GM21528 (cell line): ENCODE measurements around the gene SCARB1.
A peak's percentile ranks its signal among the peaks of the same experiment; 100 is the strongest.

Experiments
- ATAC-seq: cut with Tn5 transposase; IDR thresholded peaks from one replicate; pipeline ENCODE4 v1.9.1; 2021; ENCODE audit warnings: mild to moderate bottlenecking, moderate library complexity; ENCODE audit not compliant: unreplicated experiment, low FRiP score

SCARB1 gene

GRCh38 chr12:124866195-124866882, 2.7 kb upstream of the SCARB1 start:
- no peak for ATAC-seq

- ATAC-seq = no peak
These were observed 2.1 kb upstream of the SCARB1 start for GRCh38 chr12:124865728-124866127.

- no peak for ATAC-seq
These were observed 675 bp upstream of the SCARB1 start for GRCh38 chr12:124864326-124864752.

GRCh38 chr12:124862768-124863415, 772 bp downstream of the SCARB1 start:
- ATAC-seq = peak; percentile 24

GRCh38 chr12:124861898-124862676, 1.6 kb downstream of the SCARB1 start:
- no peak for ATAC-seq

- no peak for ATAC-seq
These were observed 2.2 kb downstream of the SCARB1 start for GRCh38 chr12:124861492-124861891.

GRCh38 chr12:124857921-124858461, 5.7 kb downstream of the SCARB1 start:
- no peak for ATAC-seq

GRCh38 chr12:124856842-124857178, 6.9 kb downstream of the SCARB1 start:
- no peak for ATAC-seq

- no peak for ATAC-seq
These were observed 7.4 kb downstream of the SCARB1 start for GRCh38 chr12:124856132-124856841.

GRCh38 chr12:124855275-124855957, 8.2 kb downstream of the SCARB1 start:
- ATAC-seq = no peak

GRCh38 chr12:124854637-124855184, 9.0 kb downstream of the SCARB1 start:
- no peak for ATAC-seq

- no peak for ATAC-seq
These were observed 9.7 kb downstream of the SCARB1 start for GRCh38 chr12:124853781-124854636.

GRCh38 chr12:124852911-124853427, 10.7 kb downstream of the SCARB1 start:
- no peak for ATAC-seq

GRCh38 chr12:124852329-124852831, 11.3 kb downstream of the SCARB1 start:
- no peak for ATAC-seq

- ATAC-seq = no peak
These were observed 12.3 kb downstream of the SCARB1 start for GRCh38 chr12:124851342-124851741.

GRCh38 chr12:124849382-124849781, 14.3 kb downstream of the SCARB1 start:
- no peak for ATAC-seq

- ATAC-seq = no peak
These were observed 14.9 kb downstream of the SCARB1 start for GRCh38 chr12:124848621-124849380.
